Activated gamma-delta T cell (primary cell): Measurements from ENCODE around the gene IPO5.

ENCODE experiments used
- DNase-seq: peaks from one replicate; lab custom pipeline; 2025; lab: John Stamatoyannopoulos, UW
- total RNA-seq, 2 donors: gene quantifications; one replicate each; lab custom pipeline; 2026; lab: John Stamatoyannopoulos, UW

The IPO5 gene
- 129 to 131 reads per million in 2 donors for total RNA-seq

- DNase-seq: no peak
These were observed at the start of gene IPO5 for GRCh38 chr13:97953376-97953970. IPO5 (plus strand) TSS chr13:97953675; CDS start chr13:97976697, 23,022 bp downstream.

- no peak for DNase-seq
These were observed 49.4 kb upstream of the IPO5 start for GRCh38 chr13:97904059-97904458.

GRCh38 chr13:97905517-97905916 is 48.0 kb upstream of the IPO5 start:
- no peak for DNase-seq

- DNase-seq: no peak
These were observed 42.0 kb upstream of the IPO5 start for GRCh38 chr13:97911311-97912138.

- DNase-seq: no peak
These were observed 41.3 kb upstream of the IPO5 start for GRCh38 chr13:97912139-97912535.

GRCh38 chr13:97913206-97913605 is 40.3 kb upstream of the IPO5 start:
- no peak for DNase-seq

- no peak for DNase-seq
These were observed 38.9 kb upstream of the IPO5 start for GRCh38 chr13:97914540-97914939.

GRCh38 chr13:97921176-97921816 is 32.2 kb upstream of the IPO5 start:
- DNase-seq: no peak

- DNase-seq: no peak
These were observed 25.2 kb upstream of the IPO5 start for GRCh38 chr13:97928301-97928700.

GRCh38 chr13:97932036-97932435 is 21.4 kb upstream of the IPO5 start:
- no peak for DNase-seq

GRCh38 chr13:97932647-97933046 is 20.8 kb upstream of the IPO5 start:
- DNase-seq: no peak

- no peak for DNase-seq
These were observed 19.7 kb upstream of the IPO5 start for GRCh38 chr13:97933776-97934175.

GRCh38 chr13:97934590-97934989 is 18.9 kb upstream of the IPO5 start:
- DNase-seq: no peak

- no peak for DNase-seq
These were observed 18.4 kb upstream of the IPO5 start for GRCh38 chr13:97935071-97935470.

GRCh38 chr13:97936036-97936435 is 17.4 kb upstream of the IPO5 start:
- DNase-seq: no peak

- DNase-seq: no peak
These were observed 14.6 kb upstream of the IPO5 start for GRCh38 chr13:97938706-97939475.

- DNase-seq: no peak
These were observed 9.0 kb upstream of the IPO5 start for GRCh38 chr13:97944396-97945029.

- DNase-seq: no peak
These were observed 8.1 kb upstream of the IPO5 start for GRCh38 chr13:97945342-97945741.

- DNase-seq: no peak
These were observed 7.6 kb upstream of the IPO5 start for GRCh38 chr13:97945792-97946419.

- DNase-seq: no peak
These were observed 6.4 kb upstream of the IPO5 start for GRCh38 chr13:97946951-97947588.

GRCh38 chr13:97948041-97948440 is 5.4 kb upstream of the IPO5 start:
- no peak for DNase-seq
